ENCODE measurements around the gene FAM193A.
"Not testable (repeated sequence)": the region's sequence is repeated elsewhere in the genome, so short reads cannot be mapped to it uniquely, and the experiment has no call there.

FAM193A gene

DNA sequence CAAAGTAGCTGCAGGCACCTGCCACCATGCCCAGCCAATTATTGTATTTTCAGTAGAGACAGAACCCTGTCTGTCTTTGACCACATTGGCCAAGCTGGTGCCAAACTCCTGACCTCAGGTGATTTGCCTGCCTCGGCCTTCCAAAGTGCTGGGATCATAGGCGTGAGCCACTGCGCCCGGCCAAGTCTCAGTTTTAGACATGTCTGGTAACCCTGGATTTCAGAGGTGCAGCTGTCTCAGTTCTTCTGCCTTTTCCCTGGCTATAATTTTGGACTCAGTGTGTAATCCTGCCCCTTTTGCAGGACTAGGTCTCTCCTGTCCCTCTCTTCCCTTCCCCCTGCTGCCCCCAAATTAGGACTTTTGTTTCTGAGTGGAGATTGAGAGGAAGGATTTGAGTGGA, 46.6 kb downstream of the FAM193A start:
- no peak for DNase-seq

DNA sequence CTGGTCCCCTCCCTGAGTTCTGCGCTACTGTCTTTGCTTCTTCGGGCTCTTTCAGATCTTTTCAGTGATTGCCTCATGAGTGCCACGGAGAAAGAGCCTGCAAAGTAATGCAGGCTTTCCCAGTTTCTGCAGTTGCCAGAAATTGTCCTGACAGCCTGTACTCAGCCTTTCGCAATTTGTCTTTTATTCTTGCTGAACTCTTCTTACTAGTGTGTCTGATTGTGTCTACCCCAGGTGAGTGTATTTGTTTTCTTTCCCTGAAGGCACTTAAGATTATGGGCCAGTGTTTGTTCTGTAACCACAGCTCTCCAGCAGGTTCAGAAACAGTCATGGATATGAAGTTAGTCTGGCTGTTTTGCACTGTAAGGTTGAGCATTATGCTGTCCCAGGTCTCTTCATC, 47.1 kb downstream of the FAM193A start:
- DNase-seq: no peak

DNA sequence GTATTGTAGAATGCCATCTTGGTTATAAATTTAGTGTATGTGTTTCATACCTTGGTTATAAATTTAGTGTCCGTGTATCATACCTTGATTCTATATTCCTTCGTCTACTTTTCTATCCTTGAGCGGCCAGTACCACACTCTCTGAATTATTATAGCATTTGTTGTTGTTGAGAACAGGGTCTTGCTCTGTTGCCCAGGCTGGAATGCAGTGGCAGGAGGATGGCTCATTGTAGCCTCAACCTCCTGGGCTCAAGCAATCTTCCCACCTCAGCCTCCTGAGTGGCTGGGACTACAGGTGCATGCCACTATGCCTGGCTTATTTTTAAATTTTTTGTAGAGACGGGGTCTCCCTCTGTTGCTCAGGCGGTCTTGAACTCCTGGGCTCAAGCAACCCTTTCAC, 50.1 kb downstream of the FAM193A start:
- no peak for DNase-seq

DNA sequence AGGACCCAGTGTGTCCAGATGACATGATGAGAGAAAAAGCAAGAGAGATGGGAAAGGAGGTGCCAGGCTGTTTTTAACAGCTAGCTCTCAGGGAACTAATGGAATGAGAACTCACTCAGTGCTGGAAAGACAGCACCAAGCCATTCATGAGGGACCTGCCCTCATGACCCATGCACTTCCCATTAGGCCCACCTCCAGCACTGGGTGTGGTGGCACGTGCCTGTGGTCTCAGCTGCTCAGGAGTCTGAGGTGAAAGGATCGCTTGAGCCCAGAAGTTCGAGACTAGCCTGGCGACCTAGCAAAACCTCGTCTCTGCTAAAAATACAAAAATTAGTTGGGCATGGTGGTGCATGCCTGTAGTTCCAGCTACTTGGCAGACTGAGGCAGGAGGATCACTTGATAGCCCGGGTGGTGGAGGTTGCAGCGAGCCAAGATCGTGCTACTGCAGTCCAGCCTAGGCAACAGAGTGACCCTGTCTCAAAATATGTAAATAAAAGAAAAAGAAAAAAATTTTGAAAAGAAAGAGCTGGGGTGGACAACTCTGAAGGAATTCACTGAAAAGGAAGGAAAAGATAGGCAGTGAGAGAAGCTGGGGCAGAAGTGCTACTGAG, 50.9 kb downstream of the FAM193A start:
- DNase-seq: no peak

DNA sequence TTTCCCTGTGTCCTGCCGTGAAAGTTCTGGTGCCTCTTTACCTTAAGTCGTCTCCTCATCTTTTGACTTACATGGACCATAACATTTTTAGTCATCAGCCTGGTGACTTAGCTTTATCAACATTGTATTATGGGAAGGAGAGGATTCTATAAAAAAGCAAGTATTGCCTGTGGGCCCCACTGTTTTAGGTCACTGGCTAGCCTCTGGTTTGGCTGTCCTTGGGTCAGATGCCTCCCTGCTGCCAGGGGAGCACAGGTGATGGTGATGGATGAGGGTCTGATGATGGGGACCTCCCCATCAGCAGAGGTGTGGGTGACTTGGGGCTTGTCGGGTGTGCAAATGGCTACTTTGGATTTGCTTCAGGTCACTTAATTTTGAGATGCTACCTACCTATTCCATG, 51.8 kb downstream of the FAM193A start:
- no peak for DNase-seq

DNA sequence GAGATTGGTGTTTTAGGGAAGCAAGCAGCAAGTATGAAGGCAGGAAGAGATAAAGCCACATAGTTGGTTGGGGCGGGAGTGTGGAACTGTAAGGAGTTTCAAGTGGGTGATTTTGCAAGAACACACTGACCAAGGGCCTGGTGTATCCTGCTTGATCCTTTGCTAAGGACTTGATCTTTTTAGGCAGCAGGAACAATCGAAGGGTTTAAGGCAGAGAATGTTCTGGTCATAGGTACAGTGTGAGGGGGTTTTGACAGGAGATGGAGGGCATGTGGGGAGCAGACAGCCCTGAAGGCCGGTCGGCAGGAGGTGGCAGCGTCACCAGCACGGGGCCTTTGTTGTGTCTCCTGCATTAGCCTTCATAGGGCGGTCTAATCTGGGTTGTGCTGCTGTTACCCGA, 54.7 kb downstream of the FAM193A start:
- no peak for DNase-seq

DNA sequence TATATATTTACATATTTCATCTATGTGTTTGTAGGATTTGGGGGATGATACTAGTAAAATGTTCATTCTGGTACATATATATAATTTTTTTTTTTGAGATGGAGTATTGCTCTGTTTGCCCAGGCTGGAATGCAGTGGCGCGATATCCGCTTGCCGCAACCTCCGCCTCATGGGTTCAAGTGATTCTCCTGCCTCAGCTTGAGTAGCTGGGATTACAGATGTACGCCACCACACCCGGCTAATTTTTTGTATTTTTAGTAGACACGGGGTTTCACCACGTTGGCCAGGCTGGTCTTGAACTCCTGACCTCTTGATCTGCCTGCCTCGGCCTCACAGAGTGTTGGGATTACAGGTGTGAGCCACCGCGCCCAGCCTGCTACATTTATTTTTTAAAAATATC, 55.6 kb downstream of the FAM193A start:
- DNase-seq: not testable (repeated sequence)

DNA sequence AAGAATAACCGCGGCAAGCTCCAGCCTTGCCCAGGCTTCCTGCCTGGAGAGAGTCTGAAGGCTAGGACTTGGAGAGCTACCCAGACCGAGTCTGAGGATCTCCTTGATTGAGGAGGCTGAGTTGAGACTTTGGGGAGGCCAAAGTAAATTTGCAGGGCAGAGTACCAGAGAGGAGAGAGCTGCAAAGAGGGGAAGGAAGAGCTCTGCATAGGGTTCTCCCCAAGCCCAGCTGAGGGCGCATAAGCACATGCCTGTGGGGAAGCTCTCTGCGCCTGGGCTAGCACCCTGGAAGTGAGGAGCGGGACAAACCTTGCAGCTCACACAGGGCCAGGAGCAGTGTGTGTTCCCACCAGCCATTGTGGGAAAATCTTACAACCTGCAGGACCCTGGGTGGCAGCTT, 56.1 kb downstream of the FAM193A start:
- no peak for DNase-seq

DNA sequence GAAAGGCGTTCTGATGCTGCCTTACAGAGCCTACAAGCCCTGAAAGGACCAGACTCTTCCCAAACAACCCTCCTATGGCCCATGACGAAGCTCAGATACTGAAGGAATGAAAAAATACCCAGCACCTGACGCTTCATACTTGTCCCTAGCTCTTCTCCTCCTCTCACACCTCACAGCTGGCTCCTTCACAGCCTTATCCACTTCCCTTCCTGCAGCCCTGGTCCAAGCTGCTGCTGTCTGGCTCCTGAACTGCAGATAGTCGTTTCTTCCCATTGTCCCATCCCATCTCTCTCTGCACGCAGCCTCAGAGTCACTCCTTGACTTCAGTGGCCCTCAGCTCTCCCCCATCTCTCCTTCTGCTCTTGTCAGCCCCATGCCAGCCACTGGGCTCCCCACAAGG, 56.6 kb downstream of the FAM193A start:
- no peak for DNase-seq

DNA sequence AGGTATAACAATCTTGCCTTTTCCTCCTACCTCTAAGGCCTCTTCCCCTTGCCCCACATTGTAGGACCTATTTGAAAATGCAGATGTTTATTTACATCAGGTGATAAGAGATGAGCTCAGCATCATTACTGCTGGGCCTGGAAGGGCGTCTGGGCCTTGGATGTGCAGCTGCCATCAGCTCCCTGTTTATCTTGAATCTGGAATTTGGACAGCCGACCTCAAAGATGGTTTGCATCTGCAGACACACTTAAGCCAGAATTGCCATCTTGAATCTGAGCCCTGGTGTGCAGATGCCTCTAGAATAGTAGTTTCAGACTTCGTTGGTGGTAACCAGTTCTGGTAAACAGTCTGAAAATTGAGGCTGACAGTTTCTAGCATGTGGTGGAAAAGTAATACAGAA, 59.0 kb downstream of the FAM193A start:
- no peak for DNase-seq

DNA sequence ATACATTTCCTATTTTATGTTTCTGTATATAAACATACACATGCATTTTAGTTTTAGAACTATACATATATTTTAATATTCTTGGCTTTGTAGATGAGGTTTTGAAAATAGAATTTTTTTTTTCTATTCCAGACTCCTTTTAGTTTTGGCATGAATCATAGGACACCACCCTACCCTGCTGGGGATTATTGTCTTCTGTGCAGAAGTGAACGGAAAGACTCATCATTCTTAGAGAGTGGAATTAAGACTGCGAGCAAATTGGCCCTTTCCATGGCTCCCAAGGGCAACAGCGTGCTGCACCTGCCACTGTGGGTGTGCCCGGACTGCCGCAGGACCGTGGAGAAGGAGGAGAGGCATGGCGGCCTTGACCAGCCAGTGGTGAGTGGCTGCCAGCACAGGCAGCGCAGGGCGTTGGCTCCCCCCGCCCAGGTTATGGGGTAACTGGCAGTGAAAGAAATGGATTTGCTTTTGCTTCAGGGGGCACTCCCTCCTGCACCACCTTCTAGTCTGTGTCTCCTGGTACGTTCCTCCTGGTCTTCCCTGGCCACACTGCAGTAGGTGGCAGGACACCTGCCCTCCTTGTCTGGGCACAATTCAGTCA, 59.6 kb downstream of the FAM193A start:
- no peak for DNase-seq

DNA sequence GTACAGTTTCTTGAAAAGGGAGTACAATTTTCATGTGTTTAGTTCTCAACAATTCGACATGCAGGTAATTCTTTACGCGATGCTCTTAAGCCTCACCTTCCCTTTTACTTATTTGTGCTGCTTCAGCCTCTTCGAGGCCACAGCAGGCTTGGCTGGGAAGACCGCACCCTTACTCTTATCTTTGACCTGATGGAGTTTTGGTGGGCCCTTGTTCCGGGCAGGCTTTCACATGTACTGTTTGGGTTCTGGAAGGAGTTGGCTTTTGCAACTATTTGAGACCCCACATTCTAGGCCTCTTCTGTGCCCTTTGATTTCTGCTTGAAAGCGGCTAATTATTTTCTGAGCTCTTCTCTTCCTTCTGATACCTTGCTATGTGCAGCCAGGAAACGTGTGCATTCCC, 60.2 kb downstream of the FAM193A start:
- DNase-seq: no peak

DNA sequence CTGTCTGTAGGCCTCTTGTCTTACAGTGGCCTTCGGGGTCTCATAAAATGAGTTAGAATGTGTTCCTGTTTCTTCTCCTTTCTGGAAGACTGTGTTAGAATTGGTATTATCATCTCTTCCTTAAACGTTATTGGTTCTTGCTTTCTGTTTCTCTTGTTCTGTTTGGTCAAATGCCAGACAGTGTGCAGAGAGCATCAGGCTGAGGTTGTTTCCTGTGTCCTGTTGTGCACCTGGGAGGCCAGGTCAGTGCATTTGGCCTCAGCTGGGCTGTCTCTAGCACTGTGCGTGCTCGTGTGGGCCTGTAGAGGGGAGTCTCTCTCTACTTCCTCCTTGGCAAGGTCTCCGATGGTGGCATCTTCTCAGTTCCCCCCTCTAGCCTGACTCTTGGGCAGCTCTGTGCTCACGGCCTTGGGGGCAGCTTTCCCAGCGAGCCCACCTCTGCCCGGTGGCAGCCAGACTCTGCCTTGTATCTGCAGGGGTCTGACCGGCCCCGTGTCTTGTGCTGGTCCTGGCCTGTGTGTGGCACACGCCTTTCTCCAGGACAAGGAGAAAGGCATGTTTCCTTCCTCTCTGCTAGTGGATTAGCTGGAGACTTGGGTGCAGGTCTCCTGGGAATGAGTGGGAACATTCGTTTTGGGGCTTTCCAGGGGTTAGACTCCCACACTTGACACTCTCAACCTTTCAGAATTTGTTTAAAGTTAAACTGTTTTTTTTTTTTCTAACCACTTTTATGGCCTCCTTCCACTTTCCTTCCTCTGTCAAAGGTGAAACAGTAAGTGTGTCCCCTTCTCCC, 62.3 kb downstream of the FAM193A start:
- no peak for DNase-seq

DNA sequence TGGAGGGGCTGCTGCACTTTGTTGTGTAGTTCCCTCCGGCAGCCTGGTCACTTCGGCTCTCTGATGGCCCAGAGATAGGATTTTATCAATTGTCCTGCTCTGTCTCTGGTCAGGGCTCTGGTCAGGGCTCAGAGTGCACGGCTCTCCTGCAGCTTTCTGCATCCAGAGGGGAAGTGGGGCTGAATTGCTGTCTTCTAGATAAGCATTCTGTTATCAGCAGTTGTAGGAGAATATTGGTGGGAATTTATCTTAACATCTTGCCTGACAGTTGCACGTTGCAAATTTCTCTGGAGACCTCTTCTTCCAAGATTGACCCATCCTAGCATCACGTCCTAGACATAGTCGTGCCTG, 62.8 kb downstream of the FAM193A start:
- no peak for DNase-seq

DNA sequence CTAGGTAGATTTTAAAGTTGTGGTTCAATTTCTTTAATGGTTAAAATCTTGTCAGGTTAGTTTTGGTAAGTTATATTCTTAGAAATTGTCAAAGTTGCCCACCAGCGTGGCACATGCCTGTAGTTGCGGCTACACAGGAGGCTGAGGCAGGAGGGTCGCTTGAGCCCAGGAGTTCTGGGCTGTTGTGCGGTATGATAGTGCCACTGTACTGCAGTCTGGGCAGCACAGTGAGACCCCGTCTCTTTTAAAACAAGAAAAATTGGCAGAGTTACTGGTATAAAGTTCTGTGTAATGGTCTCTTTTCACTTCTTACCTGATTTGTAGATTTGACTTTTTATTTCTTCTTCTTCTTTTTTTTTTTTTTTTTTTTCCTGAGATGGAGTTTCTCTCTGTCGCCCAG, 64.4 kb downstream of the FAM193A start:
- no peak for DNase-seq

DNA sequence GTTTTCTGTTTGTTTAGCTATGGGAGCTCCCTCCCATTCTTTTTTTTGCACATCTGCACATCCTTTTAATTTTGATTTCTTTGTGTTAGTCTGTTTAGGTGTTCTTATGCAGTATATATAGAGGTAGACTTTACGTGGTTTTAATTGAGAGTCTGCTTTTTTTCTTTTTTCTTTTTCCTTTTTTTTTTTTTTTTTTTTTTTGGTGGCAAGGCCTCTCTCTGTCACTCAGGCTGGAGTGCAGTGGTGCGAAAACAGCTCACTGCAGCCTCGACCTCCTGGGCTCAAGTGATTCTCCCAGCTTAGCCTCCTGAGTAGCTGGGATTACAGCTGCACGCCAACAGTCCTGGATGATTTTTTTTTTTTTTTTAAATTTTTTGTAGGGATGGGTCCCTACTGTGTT, 68.2 kb downstream of the FAM193A start:
- no peak for DNase-seq

DNA sequence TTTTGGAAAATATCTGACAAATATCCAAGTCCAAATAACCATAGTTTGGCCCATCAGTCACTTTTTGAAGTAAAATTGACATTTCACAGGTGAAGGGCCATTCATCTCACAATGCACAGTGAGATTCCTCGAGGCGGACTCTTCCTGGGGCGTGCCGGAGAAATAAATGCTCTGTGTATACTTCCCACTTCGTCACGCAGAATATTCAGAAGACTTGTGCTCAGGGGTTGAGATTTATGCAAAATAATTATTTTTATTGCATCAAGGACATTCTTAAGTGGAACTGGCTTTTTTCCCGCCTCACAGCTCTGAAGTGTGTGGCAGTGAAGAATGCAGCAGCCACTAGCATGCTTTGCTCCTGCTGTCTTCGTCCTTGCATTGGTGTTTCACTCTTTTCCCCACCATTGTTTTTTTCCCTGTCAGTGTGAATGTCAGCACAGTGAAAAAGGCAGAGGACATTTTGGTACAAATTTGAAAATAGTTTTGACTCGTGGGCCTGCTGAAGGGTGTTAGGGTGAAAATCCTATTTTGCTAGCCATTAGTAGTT, 70.6 kb downstream of the FAM193A start:
- DNase-seq: no peak

DNA sequence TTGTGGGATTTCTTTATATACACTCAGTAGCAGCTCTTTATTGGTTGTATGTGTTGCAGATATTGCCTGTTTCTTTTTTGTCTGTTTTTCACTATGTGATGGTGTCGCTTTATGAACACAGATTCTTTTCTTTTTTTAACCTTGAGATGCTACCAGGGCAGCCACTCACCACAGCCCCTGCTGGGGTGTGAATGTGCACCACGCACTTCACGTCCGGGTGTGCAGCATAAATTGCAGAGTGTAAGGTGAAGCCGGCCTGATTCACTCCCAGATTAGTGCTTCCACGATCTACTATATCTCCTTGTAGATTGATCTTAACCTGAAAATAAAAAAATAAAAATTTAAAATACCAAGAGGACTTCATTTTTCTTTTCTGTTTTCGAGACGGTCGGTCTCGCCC, 71.4 kb downstream of the FAM193A start:
- no peak for DNase-seq

DNA sequence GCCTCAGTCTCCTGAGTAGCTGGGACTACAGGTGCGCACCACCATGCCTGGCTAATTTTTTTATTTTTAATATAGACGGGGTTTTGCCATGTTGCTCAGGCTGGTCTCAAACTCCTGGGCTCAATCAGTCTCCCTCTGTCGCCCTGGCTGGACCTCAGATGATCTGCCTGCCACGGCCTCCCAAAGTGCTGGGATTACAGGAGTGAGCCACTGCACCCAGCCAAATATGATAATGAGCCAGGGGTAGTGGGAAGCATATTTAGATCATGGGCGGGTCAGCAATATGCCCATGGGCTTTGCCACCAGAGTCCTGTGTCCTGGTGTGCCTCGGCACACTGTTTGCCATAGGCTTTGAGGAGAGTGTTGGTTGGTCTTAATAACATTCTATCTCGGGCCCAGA, 71.8 kb downstream of the FAM193A start:
- no peak for DNase-seq

DNA sequence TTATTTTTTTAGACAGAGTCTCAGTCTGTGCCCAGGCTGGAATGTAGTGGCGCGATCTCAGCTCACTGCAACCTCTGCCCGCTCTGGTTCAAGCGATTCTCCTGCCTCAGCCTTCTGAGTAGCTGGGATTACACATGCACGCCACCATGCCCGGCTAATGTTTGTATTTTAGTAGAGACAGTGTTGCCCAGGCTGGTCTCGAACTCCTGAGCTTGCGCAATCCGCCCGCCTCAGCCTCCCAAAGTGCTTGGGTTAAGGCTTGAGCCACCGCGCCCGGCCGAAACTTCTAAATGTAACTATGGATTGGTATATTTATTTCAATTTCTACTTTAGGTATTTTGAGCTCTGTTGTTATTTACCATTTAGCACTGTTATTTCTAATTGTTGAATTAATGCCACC, 79.4 kb downstream of the FAM193A start:
- DNase-seq: no peak

DNA sequence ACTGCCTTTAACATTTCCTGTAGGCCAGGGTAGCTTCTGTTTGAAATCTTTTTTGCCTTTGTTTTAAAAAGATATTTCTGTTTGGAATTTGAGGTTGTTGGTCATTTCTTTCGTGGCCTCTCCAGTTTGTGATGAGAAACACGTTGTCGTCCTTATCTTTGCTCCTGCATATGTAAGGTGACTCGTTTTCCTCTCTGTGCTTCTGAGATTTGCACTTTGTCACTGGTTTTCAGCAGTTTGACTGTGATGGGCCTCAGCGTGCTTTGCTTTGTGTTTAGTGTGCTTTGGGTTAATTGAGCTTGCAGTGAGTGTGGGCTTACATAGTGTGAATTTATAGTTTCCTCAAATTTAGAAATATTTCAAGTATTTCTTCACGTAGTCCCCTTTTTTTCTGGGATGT, 81.5 kb downstream of the FAM193A start:
- DNase-seq: no peak

DNA sequence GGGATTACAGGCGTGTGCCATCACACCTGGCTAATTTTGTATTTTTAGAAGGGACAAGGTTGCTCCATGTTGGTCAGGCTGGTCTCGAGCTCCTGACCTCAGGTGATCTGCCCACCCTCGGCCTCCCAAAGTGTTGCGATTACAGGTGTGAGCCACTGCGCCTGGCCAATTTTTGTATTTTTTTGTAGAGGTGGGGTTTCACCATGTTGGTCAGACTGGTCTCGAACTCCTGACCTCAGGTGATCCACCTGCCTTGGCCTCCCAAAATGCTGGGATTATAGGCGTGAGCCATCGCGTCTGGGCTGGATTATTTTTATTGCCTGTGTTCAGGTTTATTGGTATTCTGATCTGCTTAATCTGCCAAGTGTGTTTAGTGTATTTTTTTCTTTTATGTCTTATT, 82.3 kb downstream of the FAM193A start:
- not testable (repeated sequence) for DNase-seq

DNA sequence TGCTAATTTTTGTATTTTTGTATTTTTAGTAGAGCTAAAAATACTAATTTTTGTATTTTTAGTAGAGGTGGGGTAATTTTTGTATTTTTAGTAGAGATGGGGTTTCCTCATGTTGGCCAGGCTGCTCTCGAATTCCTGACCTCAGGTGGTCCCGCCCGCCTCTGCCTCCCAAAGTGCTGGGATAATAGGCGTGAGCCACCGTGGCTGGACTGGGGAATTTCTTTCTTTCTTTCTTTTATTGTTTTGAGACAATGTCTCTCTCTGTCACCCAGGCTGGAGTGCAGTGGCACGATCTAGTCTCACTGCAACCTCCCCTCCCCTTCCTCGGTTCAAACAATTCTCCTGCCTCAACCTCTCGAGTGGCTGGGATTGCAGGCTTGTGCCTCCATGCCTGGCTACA, 83.0 kb downstream of the FAM193A start:
- DNase-seq: no peak

DNA sequence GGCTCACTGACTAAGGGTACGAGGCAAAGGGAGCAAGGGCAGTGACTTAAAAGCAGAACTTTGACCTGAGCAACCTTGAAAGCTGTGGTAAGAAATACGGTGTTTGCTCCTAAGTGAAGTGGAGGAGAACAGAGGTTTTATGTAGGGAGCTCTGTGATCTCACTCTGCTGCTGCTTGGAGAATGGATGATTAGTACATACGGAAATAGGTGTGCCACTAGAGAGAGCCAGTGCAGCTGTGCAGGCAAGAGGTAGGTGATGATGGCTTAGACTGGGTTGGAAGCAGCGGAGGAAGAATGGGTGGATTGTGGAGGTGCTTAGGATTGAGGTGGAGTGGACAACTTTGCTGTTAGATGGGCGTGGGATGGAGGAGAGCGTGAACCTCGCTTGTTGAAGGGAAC, 85.0 kb downstream of the FAM193A start:
- no peak for DNase-seq
